ENCODE measurements around the gene COL11A2. TPM values are rescaled to one million over a fixed set of nuclear protein-coding genes. Genes with fewer than 3 reads are reported as not detected.

COL11A2 gene
- total RNA-seq, 1 donor from 2014 or later: 0.25 TPM

- TF ChIP-seq POLR2AphosphoS5 (IDR thresholded peaks at IDR 0.05; ENCODE audit: insufficient read depth in 1 of 2, low read depth in 1 of 2) (no peak), POLR2A (IDR thresholded peaks at IDR 0.05) (no peak)
- TF ChIP-seq, protein P1, sequence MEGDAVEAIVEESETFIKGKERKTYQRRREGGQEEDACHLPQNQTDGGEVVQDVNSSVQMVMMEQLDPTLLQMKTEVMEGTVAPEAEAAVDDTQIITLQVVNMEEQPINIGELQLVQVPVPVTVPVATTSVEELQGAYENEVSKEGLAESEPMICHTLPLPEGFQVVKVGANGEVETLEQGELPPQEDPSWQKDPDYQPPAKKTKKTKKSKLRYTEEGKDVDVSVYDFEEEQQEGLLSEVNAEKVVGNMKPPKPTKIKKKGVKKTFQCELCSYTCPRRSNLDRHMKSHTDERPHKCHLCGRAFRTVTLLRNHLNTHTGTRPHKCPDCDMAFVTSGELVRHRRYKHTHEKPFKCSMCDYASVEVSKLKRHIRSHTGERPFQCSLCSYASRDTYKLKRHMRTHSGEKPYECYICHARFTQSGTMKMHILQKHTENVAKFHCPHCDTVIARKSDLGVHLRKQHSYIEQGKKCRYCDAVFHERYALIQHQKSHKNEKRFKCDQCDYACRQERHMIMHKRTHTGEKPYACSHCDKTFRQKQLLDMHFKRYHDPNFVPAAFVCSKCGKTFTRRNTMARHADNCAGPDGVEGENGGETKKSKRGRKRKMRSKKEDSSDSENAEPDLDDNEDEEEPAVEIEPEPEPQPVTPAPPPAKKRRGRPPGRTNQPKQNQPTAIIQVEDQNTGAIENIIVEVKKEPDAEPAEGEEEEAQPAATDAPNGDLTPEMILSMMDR (IDR thresholded peaks at IDR 0.05): no peak
- Histone ChIP-seq H3K27me3 (no peaks in the 10 kb centered on the region), H3K36me3 (peaks cover 0 to 18% of the 10 kb centered on the region in 2 donors), H3K27ac (no peak overlapping the region), H3K4me1 (peaks cover 68% of the 10 kb centered on the region), H3K9me3 (no peaks in the 10 kb centered on the region), H3K4me3 (no peak overlapping the region)
- intact Hi-C loops (cut with DNase I): loop anchor here (5.0 to 10.0 kb wide), 2 partner anchors 69 to 1019 kb away; partner anchors contain the start of genes AGER, RPS18 and VPS52
- DNase-seq (ENCODE audit: extremely low spot score in 2 of 2): no peak
These were observed 11.3 kb upstream of the COL11A2 start for GRCh38 chr6:33203443-33204164.

GRCh38 chr6:33202799-33203198, 10.5 kb upstream of the COL11A2 start:
- Histone ChIP-seq H3K36me3 (peaks cover 0 to 18% of the 10 kb centered on the region in 2 donors), H3K4me3 (no peak overlapping the region), H3K4me1 (peaks cover 74% of the 10 kb centered on the region), H3K9me3 (no peaks in the 10 kb centered on the region), H3K27ac (no peak overlapping the region), H3K27me3 (no peaks in the 10 kb centered on the region)
- no peak for DNase-seq (ENCODE audit: extremely low spot score in 2 of 2)
- intact Hi-C loops (cut with DNase I): loop anchor here (5.0 to 10.0 kb wide), 2 partner anchors 70 to 1018 kb away; partner anchors contain the start of genes AGER, RPS18 and VPS52
- no peak for TF ChIP-seq POLR2A (IDR thresholded peaks at IDR 0.05)
- no peak for TF ChIP-seq POLR2AphosphoS5 (IDR thresholded peaks at IDR 0.05; ENCODE audit: insufficient read depth in 1 of 2, low read depth in 1 of 2)
- TF ChIP-seq, protein P1 (IDR thresholded peaks at IDR 0.05): no peak

GRCh38 chr6:33201935-33202334, 9.7 kb upstream of the COL11A2 start:
- H3K27ac ChIP-seq: no peak overlapping the region
- intact Hi-C loops (cut with DNase I): loop anchor here (5.0 to 10.0 kb wide), 2 partner anchors 70 to 1017 kb away; partner anchors contain the start of genes AGER, RPS18 and VPS52

GRCh38 chr6:33201147-33201545, 8.9 kb upstream of the COL11A2 start:
- intact Hi-C loops (cut with DNase I): loop anchor here (5.0 to 10.0 kb wide), 2 partner anchors 71 to 1016 kb away; partner anchors contain the start of genes AGER, RPS18 and VPS52
- DNase-seq (ENCODE audit: extremely low spot score in 2 of 2): no peak
- Histone ChIP-seq H3K4me1 (peaks cover 71% of the 10 kb centered on the region), H3K9me3 (no peaks in the 10 kb centered on the region), H3K36me3 (peaks cover 0 to 26% of the 10 kb centered on the region in 2 donors), H3K27ac (peak overlapping the region; percentile 94), H3K27me3 (no peaks in the 10 kb centered on the region), H3K4me3 (peak overlapping the region; percentile 81 to 96)
- TF ChIP-seq POLR2A (IDR thresholded peaks at IDR 0.05) (no peak), POLR2AphosphoS5 (IDR thresholded peaks at IDR 0.05; ENCODE audit: insufficient read depth in 1 of 2, low read depth in 1 of 2) (no peak)
- TF ChIP-seq, protein P1 (IDR thresholded peaks at IDR 0.05): no peak

More at GRCh38 chr6:33201935-33202334, 9.7 kb upstream of the COL11A2 start:
- Histone ChIP-seq H3K36me3 (peaks cover 0 to 18% of the 10 kb centered on the region in 2 donors), H3K4me3 (peak overlapping the region; percentile 81 to 96), H3K27me3 (no peaks in the 10 kb centered on the region), H3K9me3 (no peaks in the 10 kb centered on the region), H3K4me1 (peaks cover 74% of the 10 kb centered on the region)
- DNase-seq (ENCODE audit: extremely low spot score in 2 of 2): no peak
- TF ChIP-seq POLR2A (IDR thresholded peaks at IDR 0.05): no peak
- TF ChIP-seq, protein P1 (IDR thresholded peaks at IDR 0.05): no peak
- TF ChIP-seq POLR2AphosphoS5 (IDR thresholded peaks at IDR 0.05; ENCODE audit: insufficient read depth in 1 of 2, low read depth in 1 of 2): no peak

Data from vagina (tissue), 2 donors.